Measurements from ENCODE around the gene MAK.

GRCh38 chr6:10743515-10743914 lies 94.8 kb downstream of the MAK start:
- TF ChIP-seq REST (IDR thresholded peaks at IDR 0.05; ENCODE audit: insufficient read depth in 1 of 2, low read depth in 2 of 2, low read length in 2 of 2) (no peak), POLR2AphosphoS5 (IDR thresholded peaks at IDR 0.05; ENCODE audit: low read depth, low read length) (no peak)

All from PFSK-1 (cell line).